GM12873 (cell line): ENCODE data around the gene BMPR2.

ENCODE experiments used
- CTCF ChIP-seq: IDR thresholded peaks from 2 replicates; pipeline ENCODE4 v1.5.1; 2012; ENCODE audit warnings: low read depth, mild to moderate bottlenecking, moderate library complexity, low read length, control low read depth; ENCODE audit not compliant: insufficient read depth; ENCODE audit errors: missing control alignments

Gene BMPR2

DNA sequence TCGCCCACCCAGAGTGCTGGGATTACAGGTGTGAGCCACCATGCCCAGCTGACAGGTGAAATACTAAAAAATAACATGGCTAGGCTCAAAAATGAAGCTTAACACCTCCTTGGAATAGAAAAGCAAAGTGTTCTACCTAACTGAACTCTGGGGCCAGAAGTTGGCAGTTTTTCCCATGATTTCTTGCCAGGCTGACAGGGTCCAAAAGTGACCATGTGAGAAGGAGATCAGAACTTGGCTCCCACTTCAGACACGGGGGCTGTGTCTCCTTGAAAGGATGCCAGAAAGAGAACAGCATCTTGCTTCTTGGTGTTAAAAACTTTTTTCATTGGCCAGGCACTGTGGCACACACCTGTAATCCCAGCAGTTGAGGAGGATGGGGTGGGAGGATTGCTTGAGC lies 47.0 kb downstream of the BMPR2 start:
- no peak for TF ChIP-seq CTCF

GRCh38 chr2:202425036-202425435 lies 48.9 kb downstream of the BMPR2 start:
- TF ChIP-seq CTCF, result no peak

GRCh38 chr2:202426751-202427150 lies 50.6 kb downstream of the BMPR2 start:
- no peak for TF ChIP-seq CTCF

DNA sequence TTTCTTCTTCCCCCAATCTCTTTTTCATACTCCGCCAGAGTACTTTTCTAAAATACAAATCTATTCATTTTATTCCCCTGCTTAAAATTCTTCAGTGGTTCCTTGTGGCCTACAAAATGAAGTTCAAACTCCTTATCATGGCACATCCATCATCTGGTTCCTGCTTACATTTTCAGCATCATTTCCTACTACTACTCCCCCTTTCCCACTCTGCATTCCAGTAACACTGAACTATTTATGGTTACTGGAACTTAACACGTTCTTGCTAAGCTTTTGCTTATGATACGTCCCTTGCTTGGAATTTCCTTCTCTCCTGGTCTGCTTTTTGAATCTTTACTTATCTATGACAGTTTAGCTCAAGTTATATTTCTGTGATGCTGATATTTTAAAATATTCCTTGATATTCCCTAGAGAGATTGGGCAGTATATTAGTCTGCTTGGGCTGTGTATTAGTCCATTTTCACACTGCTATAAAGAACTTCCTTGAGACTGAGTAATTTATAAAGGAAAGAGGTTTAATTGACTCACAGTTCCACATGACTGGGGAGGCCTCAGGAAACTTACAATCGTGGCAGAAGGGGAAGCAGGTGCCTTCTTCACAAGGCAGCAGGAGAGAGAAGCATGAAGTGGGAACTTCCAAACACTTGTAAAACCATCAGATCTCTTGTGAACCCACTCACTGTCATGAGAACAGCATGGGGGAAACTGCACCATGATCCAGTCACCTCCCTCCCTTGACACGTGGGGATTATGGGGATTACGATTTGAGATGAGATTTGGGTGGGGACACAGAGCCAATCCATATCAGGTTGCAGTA lies 53.2 kb downstream of the BMPR2 start:
- no peak for TF ChIP-seq CTCF

GRCh38 chr2:202432776-202433175 lies 56.6 kb downstream of the BMPR2 start:
- TF ChIP-seq CTCF, result no peak

DNA sequence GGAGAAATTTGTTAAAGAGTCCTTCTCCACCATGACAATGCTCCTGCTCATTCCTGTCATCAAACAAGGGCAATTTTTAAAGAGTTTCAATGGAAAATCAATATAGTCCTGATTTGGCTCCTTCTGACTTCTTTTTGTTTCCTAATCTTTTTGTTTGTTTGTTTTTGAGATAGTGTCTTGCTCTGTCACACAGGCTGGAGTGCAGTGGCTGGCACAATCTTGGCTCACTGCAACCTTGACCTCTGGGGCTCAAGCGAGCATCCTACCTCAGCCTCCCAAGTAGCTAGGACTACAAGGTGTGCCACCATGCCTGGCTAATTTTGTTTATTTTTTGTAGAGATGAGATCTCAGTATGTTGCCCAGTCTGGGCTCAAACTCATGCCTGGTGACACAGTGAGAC lies 58.3 kb downstream of the BMPR2 start:
- TF ChIP-seq CTCF, result no peak

GRCh38 chr2:202436626-202437025 lies 60.5 kb downstream of the BMPR2 start:
- no peak for TF ChIP-seq CTCF
